HFFc6 (cell line): Measurements from ENCODE around the gene GAS2. TPM values are rescaled to one million over a fixed set of nuclear protein-coding genes. Genes with fewer than 3 reads are reported as not detected.

Source experiments
- DNase-seq: peaks from one replicate; pipeline ENCODE4 v3.0.0-alpha.2; 2018
- H3K27ac Mint-ChIP-seq: 2 replicates; pipeline ENCODE4 v1.8.0; 2020; ENCODE audit warnings: mild to moderate bottlenecking, mixed read lengths
- H3K27me3 Mint-ChIP-seq: 2 replicates; pipeline ENCODE4 v1.8.0; 2021; ENCODE audit warnings: mild to moderate bottlenecking, moderate library complexity, mixed read lengths; ENCODE audit not compliant: insufficient read depth
- H3K36me3 Mint-ChIP-seq: 2 replicates; pipeline ENCODE4 v1.8.0; 2021; ENCODE audit warnings: low read depth, mixed read lengths
- H3K4me1 Mint-ChIP-seq: 2 replicates; pipeline ENCODE4 v1.8.0; 2020; ENCODE audit warnings: low read depth, mixed read lengths
- H3K4me3 Mint-ChIP-seq: 2 replicates; pipeline ENCODE4 v1.8.0; 2020; ENCODE audit warnings: mild to moderate bottlenecking, moderate library complexity, mixed read lengths
- H3K9me3 Mint-ChIP-seq: 2 replicates; pipeline ENCODE4 v1.8.0; 2020; ENCODE audit warnings: mild to moderate bottlenecking, mixed read lengths
- total RNA-seq, 6 experiments: library from RNA; stranded (reverse); fragmentation: NEBNext Ultra II Directional; extraction: Animal tissue kit (Norgen Biotek cat#: 25700); gene quantifications; 2 replicates in 1 of 6; 3 replicates in 5 of 6; pipeline ENCODE4 v1.2.3, GENCODE V29; 2021
- TF ChIP-seq, protein P1 (sequence below): fragments of 200-600 bp; sonication (generic); IDR thresholded peaks from 2 replicates; pipeline ENCODE4 v1.5.0; 2021; ENCODE audit warnings: antibody characterized with exemption, mild to moderate bottlenecking

The GAS2 gene
- total RNA-seq, 6 experiments from 2014 or later, result 0.30 to 0.57 (median 0.43) TPM

- Mint-ChIP-seq H3K27me3 (no peaks in the 10 kb centered on the region), H3K4me3 (no peak overlapping the region), H3K36me3 (no peaks in the 10 kb centered on the region), H3K27ac (no peak overlapping the region), H3K9me3 (no peaks in the 10 kb centered on the region), H3K4me1 (no peaks in the 10 kb centered on the region)
- TF ChIP-seq, protein P1, sequence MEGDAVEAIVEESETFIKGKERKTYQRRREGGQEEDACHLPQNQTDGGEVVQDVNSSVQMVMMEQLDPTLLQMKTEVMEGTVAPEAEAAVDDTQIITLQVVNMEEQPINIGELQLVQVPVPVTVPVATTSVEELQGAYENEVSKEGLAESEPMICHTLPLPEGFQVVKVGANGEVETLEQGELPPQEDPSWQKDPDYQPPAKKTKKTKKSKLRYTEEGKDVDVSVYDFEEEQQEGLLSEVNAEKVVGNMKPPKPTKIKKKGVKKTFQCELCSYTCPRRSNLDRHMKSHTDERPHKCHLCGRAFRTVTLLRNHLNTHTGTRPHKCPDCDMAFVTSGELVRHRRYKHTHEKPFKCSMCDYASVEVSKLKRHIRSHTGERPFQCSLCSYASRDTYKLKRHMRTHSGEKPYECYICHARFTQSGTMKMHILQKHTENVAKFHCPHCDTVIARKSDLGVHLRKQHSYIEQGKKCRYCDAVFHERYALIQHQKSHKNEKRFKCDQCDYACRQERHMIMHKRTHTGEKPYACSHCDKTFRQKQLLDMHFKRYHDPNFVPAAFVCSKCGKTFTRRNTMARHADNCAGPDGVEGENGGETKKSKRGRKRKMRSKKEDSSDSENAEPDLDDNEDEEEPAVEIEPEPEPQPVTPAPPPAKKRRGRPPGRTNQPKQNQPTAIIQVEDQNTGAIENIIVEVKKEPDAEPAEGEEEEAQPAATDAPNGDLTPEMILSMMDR, result no peak
- no peak for DNase-seq
Observed at GRCh38 chr11:22677153-22677903, 10.9 kb downstream of the GAS2 start.

DNA sequence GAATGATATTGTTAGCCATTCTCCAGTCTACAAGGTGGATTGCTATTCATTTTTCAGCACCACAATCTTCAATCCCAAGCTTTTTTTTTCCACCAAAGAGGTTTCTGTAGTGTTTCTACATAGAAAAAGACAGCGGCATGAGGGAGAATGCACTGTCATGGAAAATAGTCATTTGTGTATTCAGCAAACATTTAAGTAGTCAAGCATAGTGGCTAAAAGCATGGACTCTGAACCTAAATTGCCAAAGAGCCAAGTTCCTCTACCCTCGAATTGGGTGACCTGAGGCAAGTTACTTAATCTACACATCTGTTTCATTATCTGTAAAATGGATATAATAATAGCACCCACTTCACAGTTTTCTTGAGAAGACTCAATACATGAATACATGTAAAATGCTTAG, 14.2 kb downstream of the GAS2 start:
- no peak overlapping the region for H3K27ac Mint-ChIP-seq
- TF ChIP-seq, protein P1, result no peak
- H3K9me3 Mint-ChIP-seq, result peaks cover 7% of the 10 kb centered on the region
- DNase-seq, result no peak
- H3K4me3 Mint-ChIP-seq, result no peak overlapping the region
- no peaks in the 10 kb centered on the region for H3K36me3 Mint-ChIP-seq
- H3K4me1 Mint-ChIP-seq, result no peaks in the 10 kb centered on the region
- no peaks in the 10 kb centered on the region for H3K27me3 Mint-ChIP-seq

DNA sequence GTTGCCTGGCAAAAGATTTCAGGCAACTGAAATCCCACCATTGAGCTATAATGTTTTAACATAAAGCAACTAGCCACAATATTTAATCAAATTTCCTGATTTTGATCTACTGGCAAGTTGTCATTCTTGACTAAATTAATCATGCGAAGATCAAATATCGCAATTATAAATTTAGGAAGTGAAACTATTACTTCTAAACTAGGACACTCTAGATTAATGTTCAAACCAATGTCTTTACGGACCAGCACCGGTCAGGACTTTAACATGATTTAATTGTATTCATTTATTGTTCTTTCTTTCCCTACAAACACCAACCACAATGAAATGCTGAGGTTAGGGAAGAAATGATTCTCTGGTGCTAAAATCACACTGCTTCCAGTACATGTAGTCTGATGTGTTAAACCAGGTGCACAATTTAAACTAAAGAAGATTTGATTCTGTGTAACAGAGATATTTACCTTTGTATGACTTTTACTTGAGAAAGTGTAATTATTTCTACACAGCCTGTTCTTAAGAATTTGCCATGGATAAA, 14.9 kb downstream of the GAS2 start:
- H3K36me3 Mint-ChIP-seq, result no peaks in the 10 kb centered on the region
- no peak overlapping the region for H3K4me3 Mint-ChIP-seq
- TF ChIP-seq, protein P1, result no peak
- peaks cover 7% of the 10 kb centered on the region for H3K9me3 Mint-ChIP-seq
- H3K4me1 Mint-ChIP-seq, result no peaks in the 10 kb centered on the region
- no peaks in the 10 kb centered on the region for H3K27me3 Mint-ChIP-seq
- no peak for DNase-seq
- H3K27ac Mint-ChIP-seq, result no peak overlapping the region

DNA sequence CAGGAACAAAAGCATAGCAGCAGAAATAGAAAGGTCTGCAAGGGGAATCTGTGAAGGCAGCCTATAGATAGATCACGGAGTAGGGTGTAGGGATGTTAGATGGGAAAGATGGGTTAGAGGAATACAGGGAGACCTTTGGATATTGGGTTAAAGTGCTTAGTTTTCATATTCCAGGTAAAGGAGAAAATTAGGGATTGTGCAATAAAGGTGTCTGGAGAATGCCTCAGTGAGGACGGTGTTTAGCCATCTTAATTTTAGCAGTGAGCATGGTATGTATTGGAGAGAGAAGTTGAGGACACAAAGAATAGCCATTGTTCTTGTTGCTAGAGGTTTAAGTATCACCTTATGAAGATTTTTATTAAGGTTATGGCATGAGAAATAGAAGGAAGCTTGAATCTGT, 17.7 kb downstream of the GAS2 start:
- DNase-seq, result no peak
- H3K27ac Mint-ChIP-seq, result no peak overlapping the region
- TF ChIP-seq, protein P1, result no peak
- H3K27me3 Mint-ChIP-seq, result no peaks in the 10 kb centered on the region
- H3K4me1 Mint-ChIP-seq, result no peaks in the 10 kb centered on the region
- no peak overlapping the region for H3K4me3 Mint-ChIP-seq
- H3K36me3 Mint-ChIP-seq, result no peaks in the 10 kb centered on the region
- H3K9me3 Mint-ChIP-seq, result peaks cover 7% of the 10 kb centered on the region

- Mint-ChIP-seq H3K36me3 (no peaks in the 10 kb centered on the region), H3K9me3 (peaks cover 7% of the 10 kb centered on the region), H3K27ac (no peak overlapping the region), H3K27me3 (no peaks in the 10 kb centered on the region), H3K4me1 (no peaks in the 10 kb centered on the region), H3K4me3 (no peak overlapping the region)
- no peak for DNase-seq
- TF ChIP-seq, protein P1, result no peak
Observed at GRCh38 chr11:22685111-22685510, 18.7 kb downstream of the GAS2 start.
